Activated CD4-positive, alpha-beta T cell treated with anti-CD3 and anti-CD28 coated beads for 36 hours (primary cell): ENCODE data around the gene NUTM2B. TPM values are rescaled to one million over a fixed set of nuclear protein-coding genes. Genes with fewer than 3 reads are reported as not detected.
"Not testable (repeated sequence)": the region's sequence is repeated elsewhere in the genome, so short reads cannot be mapped to it uniquely, and the experiment has no call there.

ENCODE experiments used
- ATAC-seq: fragments of 200-7000 bp; cut with Tn5 transposase; one replicate; pipeline ENCODE4 v1.10.0; 2021; ENCODE audit warnings: mild to moderate bottlenecking, moderate library complexity
- CTCF ChIA-PET: fragments of 350-600 bp; sonication (Branson Sonifier 250); formaldehyde crosslinking; loops from one replicate; lab custom pipeline; 2021; ENCODE audit warnings: antibody characterized with exemption; lab: Charles Lee
- POLR2A ChIA-PET: fragments of 350-600 bp; sonication (Branson Sonifier 250); formaldehyde crosslinking; loops from one replicate; lab custom pipeline; 2021; ENCODE audit warnings: antibody characterized with exemption, inconsistent platforms; lab: Charles Lee
- DNase-seq: peaks from one replicate; pipeline ENCODE4 v3.0.0-alpha.2; 2020
- H3K27ac Mint-ChIP-seq: one replicate; pipeline ENCODE4 v1.8.0; 2021; ENCODE audit warnings: mixed read lengths
- H3K27me3 Mint-ChIP-seq: one replicate; pipeline ENCODE4 v1.8.0; 2021; ENCODE audit warnings: mixed read lengths
- H3K36me3 Mint-ChIP-seq: one replicate; pipeline ENCODE4 v1.8.0; 2021; ENCODE audit warnings: low read depth, mixed read lengths
- H3K4me1 Mint-ChIP-seq: one replicate; pipeline ENCODE4 v1.8.0; 2021; ENCODE audit warnings: mixed read lengths
- H3K4me3 Mint-ChIP-seq: one replicate; pipeline ENCODE4 v1.8.0; 2021; ENCODE audit warnings: mild to moderate bottlenecking, moderate library complexity, mixed read lengths
- H3K9me3 Mint-ChIP-seq: one replicate; pipeline ENCODE4 v1.8.0; 2021; ENCODE audit warnings: low read depth, mixed read lengths
- intact Hi-C, 2 experiments: fragments of 100-400 bp; cut with DNase I in 1 of 2; cut with micrococcal nuclease in 1 of 2; formaldehyde crosslinking; loops; one replicate each; pipeline versions ENCODE4 v1.14.2 to v1.15.1; 2022 to 2024; cut with DNase I, micrococcal nuclease
- total RNA-seq, 2 experiments: library from RNA; stranded (reverse); gene quantifications; one replicate each; pipeline ENCODE4 v1.2.3, GENCODE V29; 2021

NUTM2B gene
- total RNA-seq = under 1 TPM in 1 of 2 experiments, not detected in 1; 0.30 TPM

GRCh38 chr10:79702927-79703326, at the start of gene NUTM2B:
Gene NUTM2B, plus strand, starts transcription at chr10:79703227. Its CDS starts 383 bp downstream, at chr10:79703610.
- H3K27me3 Mint-ChIP-seq, H3K9me3 Mint-ChIP-seq, POLR2A ChIA-PET, CTCF ChIA-PET, ATAC-seq, H3K27ac Mint-ChIP-seq, H3K4me3 Mint-ChIP-seq, H3K4me1 Mint-ChIP-seq, DNase-seq, intact Hi-C loops, H3K36me3 Mint-ChIP-seq: not testable (repeated sequence)

GRCh38 chr10:79663287-79663686, 39.7 kb upstream of the NUTM2B start:
- POLR2A ChIA-PET, H3K36me3 Mint-ChIP-seq, H3K4me1 Mint-ChIP-seq, ATAC-seq, CTCF ChIA-PET, H3K27me3 Mint-ChIP-seq, intact Hi-C loops, H3K4me3 Mint-ChIP-seq, DNase-seq, H3K27ac Mint-ChIP-seq, H3K9me3 Mint-ChIP-seq: not testable (repeated sequence)

GRCh38 chr10:79664686-79665085, 38.3 kb upstream of the NUTM2B start:
- H3K9me3 Mint-ChIP-seq, H3K27me3 Mint-ChIP-seq, H3K4me1 Mint-ChIP-seq, H3K36me3 Mint-ChIP-seq, intact Hi-C loops, CTCF ChIA-PET, H3K4me3 Mint-ChIP-seq, ATAC-seq, POLR2A ChIA-PET, H3K27ac Mint-ChIP-seq, DNase-seq: not testable (repeated sequence)

GRCh38 chr10:79669248-79669788, 33.7 kb upstream of the NUTM2B start:
- H3K4me1 Mint-ChIP-seq, H3K27ac Mint-ChIP-seq, H3K9me3 Mint-ChIP-seq, H3K4me3 Mint-ChIP-seq, H3K27me3 Mint-ChIP-seq, H3K36me3 Mint-ChIP-seq, DNase-seq, CTCF ChIA-PET, POLR2A ChIA-PET, ATAC-seq, intact Hi-C loops: not testable (repeated sequence)

- DNase-seq (peak; percentile 29), ATAC-seq (peak; percentile 83)
- H3K27me3 Mint-ChIP-seq, H3K9me3 Mint-ChIP-seq, intact Hi-C loops, H3K4me3 Mint-ChIP-seq, POLR2A ChIA-PET, CTCF ChIA-PET, H3K36me3 Mint-ChIP-seq, H3K27ac Mint-ChIP-seq, H3K4me1 Mint-ChIP-seq: not testable (repeated sequence)
Observed at GRCh38 chr10:79674878-79675277, 28.1 kb upstream of the NUTM2B start.

- ATAC-seq, H3K27me3 Mint-ChIP-seq, intact Hi-C loops, CTCF ChIA-PET, DNase-seq, H3K36me3 Mint-ChIP-seq, H3K9me3 Mint-ChIP-seq, H3K27ac Mint-ChIP-seq, H3K4me1 Mint-ChIP-seq, H3K4me3 Mint-ChIP-seq: not testable (repeated sequence)
- POLR2A ChIA-PET = interaction anchor here (0.7 kb wide), 1 partner anchor 1055 kb away, joined by 5 read pairs; no protein-coding TSS in a partner anchor
Observed at GRCh38 chr10:79683026-79683883, 19.8 kb upstream of the NUTM2B start.

- H3K36me3 Mint-ChIP-seq, H3K27ac Mint-ChIP-seq, H3K4me1 Mint-ChIP-seq, ATAC-seq, H3K9me3 Mint-ChIP-seq, intact Hi-C loops, H3K27me3 Mint-ChIP-seq, POLR2A ChIA-PET, DNase-seq, H3K4me3 Mint-ChIP-seq, CTCF ChIA-PET: not testable (repeated sequence)
Observed at GRCh38 chr10:79683884-79684720, 18.9 kb upstream of the NUTM2B start.

GRCh38 chr10:79685044-79685685, 17.9 kb upstream of the NUTM2B start:
- H3K9me3 Mint-ChIP-seq, H3K27me3 Mint-ChIP-seq, H3K27ac Mint-ChIP-seq, POLR2A ChIA-PET, H3K4me1 Mint-ChIP-seq, H3K36me3 Mint-ChIP-seq, intact Hi-C loops, H3K4me3 Mint-ChIP-seq: not testable (repeated sequence)
- DNase-seq = peak; percentile 72
- CTCF ChIA-PET = interaction anchor here (0.6 kb wide), 1 partner anchor 585 kb away, joined by 3 read pairs; no protein-coding TSS in a partner anchor
- ATAC-seq = peak; percentile 96

- ATAC-seq, H3K36me3 Mint-ChIP-seq, H3K27ac Mint-ChIP-seq, DNase-seq, H3K4me3 Mint-ChIP-seq, intact Hi-C loops, H3K27me3 Mint-ChIP-seq, POLR2A ChIA-PET, H3K4me1 Mint-ChIP-seq, H3K9me3 Mint-ChIP-seq, CTCF ChIA-PET: not testable (repeated sequence)
Observed at GRCh38 chr10:79686595-79686994, 16.4 kb upstream of the NUTM2B start.

- DNase-seq, intact Hi-C loops, H3K27me3 Mint-ChIP-seq, H3K4me1 Mint-ChIP-seq, POLR2A ChIA-PET, H3K9me3 Mint-ChIP-seq, H3K4me3 Mint-ChIP-seq, H3K36me3 Mint-ChIP-seq, H3K27ac Mint-ChIP-seq, CTCF ChIA-PET, ATAC-seq: not testable (repeated sequence)
Observed at GRCh38 chr10:79687406-79688150, 15.4 kb upstream of the NUTM2B start.

- H3K27me3 Mint-ChIP-seq, H3K4me1 Mint-ChIP-seq, H3K36me3 Mint-ChIP-seq, H3K27ac Mint-ChIP-seq, POLR2A ChIA-PET, H3K4me3 Mint-ChIP-seq, ATAC-seq, DNase-seq, CTCF ChIA-PET, intact Hi-C loops, H3K9me3 Mint-ChIP-seq: not testable (repeated sequence)
Observed at GRCh38 chr10:79688798-79689197, 14.2 kb upstream of the NUTM2B start.
